ENCODE measurements around the gene EGR1. TPM values are rescaled to one million over a fixed set of nuclear protein-coding genes. Genes with fewer than 3 reads are reported as not detected.

Gene EGR1
- polyA plus RNA-seq, 1 of the 3 experiments (the other 2 are of a cell fraction): 48.0 TPM

DNA sequence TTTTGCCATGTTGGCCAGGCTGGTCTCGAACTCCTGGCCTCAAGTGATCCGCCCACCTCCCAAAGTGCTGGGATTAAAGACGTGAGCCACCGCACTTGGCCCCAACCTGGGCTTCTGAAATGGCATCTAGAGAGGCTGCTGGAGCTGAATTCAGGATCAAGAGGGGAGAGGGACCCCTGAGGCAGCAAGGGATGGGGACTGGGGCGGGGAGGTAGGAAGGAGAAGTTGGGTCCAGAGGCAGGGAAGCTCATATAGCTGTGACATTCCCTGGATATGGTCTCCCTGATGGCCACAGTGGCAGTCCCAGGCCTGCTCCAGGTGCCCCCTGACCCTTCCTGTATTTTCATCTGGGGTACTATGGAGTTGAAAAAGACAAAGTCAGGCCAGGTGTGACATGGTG, 14.3 kb upstream of the EGR1 start:
- ChIA-PET CTCF (interaction anchor here (0.6 to 6.1 kb wide), 11 partner anchors 8 to 824 kb away, joined by 3 to 167 read pairs (median 14); partner anchors contain the start of genes EGR1, KDM3B and REEP2), POLR2A (interaction anchor here (0.9 to 3.7 kb wide), 4 partner anchors 12 to 98 kb away, joined by 4 to 20 read pairs (median 10); partner anchors contain the start of genes EGR1 and REEP2)
- H3K4me2 ChIP-seq: no peak overlapping the region
- no peaks in the 10 kb centered on the region for H3F3A ChIP-seq (replicated peaks; ENCODE audit: insufficient read depth)
- WGBS (ENCODE audit: low lambda C conversion rate): 87% methylated on average over 5 of the region's 5 CpGs
- no peaks in the 10 kb centered on the region for H3K9me2 ChIP-seq
- H3K27me3 ChIP-seq (ENCODE audit: insufficient read depth): no peaks in the 10 kb centered on the region
- H3K9me3 ChIP-seq: no peaks in the 10 kb centered on the region
- no peak for DNase-seq
- peaks cover 13 to 19% of the 10 kb centered on the region in 2 experiments; a peak in 3 of 4 replicates for H3K4me1 ChIP-seq (ENCODE audit: control insufficient read depth in 1 of 2, insufficient read depth in 2 of 2, low read depth in 1 of 2, low read length in 1 of 2)
- no peak overlapping the region for H3K4me3 ChIP-seq (ENCODE audit: low read depth in 2 of 2, low read length in 1 of 2)
- H3K36me3 ChIP-seq (replicated peaks in 1 of 2; ENCODE audit: control insufficient read depth in 1 of 2, insufficient read depth in 2 of 2, low read length in 1 of 2): no peaks in the 10 kb centered on the region
- no peaks in the 10 kb centered on the region for H4K20me1 ChIP-seq (ENCODE audit: insufficient read depth)
- H2AFZ ChIP-seq (ENCODE audit: low read depth): no peak overlapping the region
- H3K27ac ChIP-seq (ENCODE audit: low read depth in 2 of 2, low read length in 1 of 2): no peak overlapping the region
- TF ChIP-seq PBX3 (IDR thresholded peaks at IDR 0.05): no peak
- TF ChIP-seq NFIC (IDR thresholded peaks at IDR 0.05; ENCODE audit: borderline replicate concordance): no peak
- TF ChIP-seq YY1 (IDR thresholded peaks at IDR 0.05; ENCODE audit: low read depth): no peak
- no peak for TF ChIP-seq USF2 (IDR thresholded peaks at IDR 0.05; ENCODE audit: borderline replicate concordance, low read depth, low read length)
- no peak for TF ChIP-seq ELF1 (IDR thresholded peaks at IDR 0.05)
- TF ChIP-seq TAF1 (IDR thresholded peaks at IDR 0.05; ENCODE audit: borderline replicate concordance, low read depth, low read length): no peak
- TF ChIP-seq MXI1 (IDR thresholded peaks at IDR 0.05; ENCODE audit: low read depth, low read length): no peak
- no peak for TF ChIP-seq CHD2 (IDR thresholded peaks at IDR 0.05; ENCODE audit: low read length, partially characterized antibody)
- TF ChIP-seq RAD21 (IDR thresholded peaks at IDR 0.05; ENCODE audit: low read length): no peak
- TF ChIP-seq POLR2AphosphoS5 (IDR thresholded peaks at IDR 0.05; ENCODE audit: low read depth, low read length): no peak
- TF ChIP-seq GATA2 (CRISPR knock-in tag; IDR thresholded peaks at IDR 0.05): no peak
- TF ChIP-seq SMC3 (IDR thresholded peaks at IDR 0.05; ENCODE audit: low read depth, low read length): no peak
- TF ChIP-seq REST (IDR thresholded peaks at IDR 0.05; ENCODE audit: low read depth, low read length): no peak
- H3K9ac ChIP-seq: no peak overlapping the region
- no peaks in the 10 kb centered on the region for H3K79me2 ChIP-seq (ENCODE audit: insufficient read depth)
